Measurements from ENCODE around the gene BRD3. TPM values are rescaled to one million over a fixed set of nuclear protein-coding genes. Genes with fewer than 3 reads are reported as not detected.

BRD3 gene
- total RNA-seq, 1 donor from 2014 or later = 38.4 TPM

DNA sequence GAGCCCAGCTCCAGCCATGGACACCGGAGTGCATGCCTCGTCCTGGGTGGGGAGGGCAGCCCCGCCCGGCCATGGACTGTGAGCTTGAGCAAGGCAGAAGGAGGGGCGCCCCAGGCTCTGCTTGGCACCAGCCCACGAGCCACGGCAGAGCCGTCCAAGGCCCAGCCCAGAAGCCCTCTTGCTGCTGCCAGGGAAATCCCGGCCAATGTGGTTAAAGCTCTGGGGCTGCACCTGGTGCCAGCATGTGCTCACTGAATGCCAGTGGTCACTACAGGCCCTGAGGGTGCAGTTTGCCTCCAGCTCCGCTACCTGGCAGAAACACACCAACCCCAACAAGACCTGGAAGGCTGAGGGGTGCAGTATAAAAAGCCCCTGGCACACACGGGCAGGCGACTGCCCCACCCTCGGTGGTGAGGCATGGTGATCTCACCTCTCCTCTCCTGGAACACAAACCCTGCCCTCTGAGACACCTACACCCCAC lies 11.8 kb downstream of the BRD3 start:
- no peaks in the 10 kb centered on the region for H3K27me3 ChIP-seq
- intact Hi-C loops (cut with DNase I) = no loop called here
- H3K4me1 ChIP-seq = peaks cover 51% of the 10 kb centered on the region
- peak; percentile 89 for ATAC-seq
- peak; percentile 92 for DNase-seq
- peaks cover 23% of the 10 kb centered on the region for H3K36me3 ChIP-seq
- no peaks in the 10 kb centered on the region for H3K9me3 ChIP-seq
- TF ChIP-seq, protein P1, sequence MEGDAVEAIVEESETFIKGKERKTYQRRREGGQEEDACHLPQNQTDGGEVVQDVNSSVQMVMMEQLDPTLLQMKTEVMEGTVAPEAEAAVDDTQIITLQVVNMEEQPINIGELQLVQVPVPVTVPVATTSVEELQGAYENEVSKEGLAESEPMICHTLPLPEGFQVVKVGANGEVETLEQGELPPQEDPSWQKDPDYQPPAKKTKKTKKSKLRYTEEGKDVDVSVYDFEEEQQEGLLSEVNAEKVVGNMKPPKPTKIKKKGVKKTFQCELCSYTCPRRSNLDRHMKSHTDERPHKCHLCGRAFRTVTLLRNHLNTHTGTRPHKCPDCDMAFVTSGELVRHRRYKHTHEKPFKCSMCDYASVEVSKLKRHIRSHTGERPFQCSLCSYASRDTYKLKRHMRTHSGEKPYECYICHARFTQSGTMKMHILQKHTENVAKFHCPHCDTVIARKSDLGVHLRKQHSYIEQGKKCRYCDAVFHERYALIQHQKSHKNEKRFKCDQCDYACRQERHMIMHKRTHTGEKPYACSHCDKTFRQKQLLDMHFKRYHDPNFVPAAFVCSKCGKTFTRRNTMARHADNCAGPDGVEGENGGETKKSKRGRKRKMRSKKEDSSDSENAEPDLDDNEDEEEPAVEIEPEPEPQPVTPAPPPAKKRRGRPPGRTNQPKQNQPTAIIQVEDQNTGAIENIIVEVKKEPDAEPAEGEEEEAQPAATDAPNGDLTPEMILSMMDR (IDR thresholded peaks at IDR 0.05) = no peak
- H3K27ac ChIP-seq = peak overlapping the region; percentile 61
- no peak overlapping the region for H3K4me3 ChIP-seq

DNA sequence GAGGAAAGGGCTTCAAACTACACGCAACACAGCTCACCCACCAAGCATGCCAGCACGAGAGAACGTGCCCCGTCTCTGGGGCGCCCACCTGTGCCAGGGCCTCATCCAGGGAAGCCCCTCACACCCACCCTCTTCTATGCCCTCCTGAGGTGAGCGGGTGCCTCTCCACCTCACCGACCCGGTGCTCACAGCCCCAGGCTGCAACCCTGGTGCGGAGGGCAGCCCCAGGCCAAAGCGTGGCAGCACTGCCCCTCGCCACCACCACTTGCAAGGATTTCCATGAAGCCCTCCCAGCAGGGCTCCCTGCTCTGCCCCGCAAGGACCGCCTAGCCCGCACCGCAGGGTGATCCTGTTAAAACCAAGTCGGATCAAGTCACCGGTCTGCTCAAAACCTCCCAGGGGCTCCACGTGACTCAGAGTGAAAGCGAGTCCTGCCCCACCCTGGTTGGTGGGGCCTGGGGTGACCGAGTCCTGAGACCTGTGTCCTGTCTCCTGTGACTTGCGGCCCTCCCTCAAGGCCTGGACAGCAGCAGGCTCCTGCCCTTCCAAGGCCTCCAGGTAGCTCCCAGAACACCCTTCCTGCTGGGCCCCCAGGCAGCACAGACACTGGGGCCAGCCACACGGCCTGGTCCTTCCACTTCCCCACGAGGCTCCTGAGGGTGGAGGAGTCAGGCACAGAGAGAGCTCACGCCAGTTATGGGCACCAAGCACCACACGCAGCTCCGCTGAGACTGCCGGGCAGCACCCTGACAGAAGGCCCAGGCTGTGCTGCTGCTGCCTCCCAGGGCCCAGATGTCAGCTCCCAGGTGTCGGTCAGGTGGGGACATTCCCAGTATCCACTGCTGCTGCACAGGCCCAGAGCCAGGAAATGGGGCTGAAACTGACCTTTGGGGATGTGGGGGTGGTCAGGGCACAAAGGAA lies 12.7 kb downstream of the BRD3 start:
- H3K4me1 ChIP-seq = peaks cover 46% of the 10 kb centered on the region
- H3K27ac ChIP-seq = peak overlapping the region; percentile 61
- peak; percentile 63 for DNase-seq
- ATAC-seq = no peak
- TF ChIP-seq, protein P1 (IDR thresholded peaks at IDR 0.05) = no peak
- H3K36me3 ChIP-seq = peaks cover 32% of the 10 kb centered on the region
- H3K27me3 ChIP-seq = no peaks in the 10 kb centered on the region
- H3K4me3 ChIP-seq = no peak overlapping the region
- H3K9me3 ChIP-seq = no peaks in the 10 kb centered on the region
- intact Hi-C loops (cut with DNase I) = no loop called here

DNA sequence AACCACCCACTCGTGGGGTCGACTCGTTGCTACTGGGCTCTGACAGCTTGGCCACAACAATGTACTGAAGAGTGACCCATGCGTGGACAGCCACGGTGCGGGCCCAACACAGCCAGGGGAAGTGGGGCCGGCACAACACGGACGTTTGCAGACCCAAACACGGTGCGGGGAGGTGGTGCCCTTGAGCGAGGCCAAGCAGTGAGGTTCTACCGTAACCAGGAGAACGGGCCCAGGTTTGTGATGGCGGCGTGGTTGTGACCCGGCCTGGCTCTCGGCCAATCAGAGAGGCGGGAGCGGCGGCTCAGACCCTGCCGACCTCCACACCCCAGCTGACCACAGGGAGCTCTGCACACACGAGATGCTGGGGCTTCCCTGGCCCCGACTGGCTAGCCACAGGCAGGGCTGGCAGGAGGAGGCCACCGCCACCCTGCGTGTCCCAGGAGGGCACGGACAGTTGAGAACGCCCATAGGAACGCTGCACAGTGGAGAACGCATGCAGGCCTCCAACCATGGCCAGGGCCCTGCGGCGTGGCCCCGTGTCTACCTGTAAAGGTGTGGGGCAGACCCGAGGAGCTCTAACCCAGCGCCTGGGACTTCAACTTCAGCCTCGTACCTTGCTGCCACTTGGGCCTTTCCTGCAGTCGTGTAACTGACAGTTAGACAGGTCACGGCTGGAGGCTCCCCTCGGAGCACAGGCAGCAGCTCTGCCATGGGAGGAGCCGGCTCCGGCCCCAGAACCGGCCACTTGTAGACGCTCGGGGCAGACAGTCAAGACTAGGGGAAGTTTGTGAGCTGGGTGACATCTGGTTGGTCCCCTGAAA lies 13.7 kb downstream of the BRD3 start:
- H3K4me3 ChIP-seq = no peak overlapping the region
- no peaks in the 10 kb centered on the region for H3K27me3 ChIP-seq
- intact Hi-C loops (cut with DNase I) = no loop called here
- peaks cover 37% of the 10 kb centered on the region for H3K4me1 ChIP-seq
- peaks cover 42% of the 10 kb centered on the region for H3K36me3 ChIP-seq
- no peak for ATAC-seq
- DNase-seq = no peak
- TF ChIP-seq, protein P1 (IDR thresholded peaks at IDR 0.05) = no peak
- H3K9me3 ChIP-seq = no peaks in the 10 kb centered on the region
- H3K27ac ChIP-seq = no peak overlapping the region

DNA sequence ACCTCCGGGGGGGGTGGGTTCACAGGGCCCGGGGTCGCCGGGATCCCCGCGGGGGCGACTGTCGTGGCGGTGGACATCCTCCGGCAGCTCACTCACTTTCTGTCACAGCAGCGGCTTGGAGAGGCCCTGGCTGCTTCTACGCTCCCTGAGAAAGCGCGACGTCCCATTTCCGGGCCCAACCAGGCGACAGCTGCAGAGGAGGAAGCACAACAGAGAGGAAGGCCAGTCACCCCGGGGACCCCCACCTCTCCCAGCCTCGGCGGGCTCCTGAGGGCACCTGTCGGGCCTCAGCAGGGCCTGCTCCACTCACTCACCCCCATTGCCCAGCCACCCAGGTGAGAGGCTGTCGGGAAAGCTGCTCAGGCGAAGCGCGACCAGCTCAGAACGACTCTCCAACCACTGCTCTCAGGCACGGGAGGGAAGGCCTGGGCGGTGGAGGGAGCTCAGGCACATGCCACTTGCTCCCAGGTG lies 14.4 kb downstream of the BRD3 start:
- H3K27me3 ChIP-seq = no peaks in the 10 kb centered on the region
- no peak for DNase-seq
- H3K9me3 ChIP-seq = no peaks in the 10 kb centered on the region
- intact Hi-C loops (cut with DNase I) = no loop called here
- H3K4me1 ChIP-seq = peaks cover 34% of the 10 kb centered on the region
- peaks cover 47% of the 10 kb centered on the region for H3K36me3 ChIP-seq
- TF ChIP-seq, protein P1 (IDR thresholded peaks at IDR 0.05) = no peak
- no peak for ATAC-seq
- no peak overlapping the region for H3K27ac ChIP-seq
- H3K4me3 ChIP-seq = no peak overlapping the region

DNA sequence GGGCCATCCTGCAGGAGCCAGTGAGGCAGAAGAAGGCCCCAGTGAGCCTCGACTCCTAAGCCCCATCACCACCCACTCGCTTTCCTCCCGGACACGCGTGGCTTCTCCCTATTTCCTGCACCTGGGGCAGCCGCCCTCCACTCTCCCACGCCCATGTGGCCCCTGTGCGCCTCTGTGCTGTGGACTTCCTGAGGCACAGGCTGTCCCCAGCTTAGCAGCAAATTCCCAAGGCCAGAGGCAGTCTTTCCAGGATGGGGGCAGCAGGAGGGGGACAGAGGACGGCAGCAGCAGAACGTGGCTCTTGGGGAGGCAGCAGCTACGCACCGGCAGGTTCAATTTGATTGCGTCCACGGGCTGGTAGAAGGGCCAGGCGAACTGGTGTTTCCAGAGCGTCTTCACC lies 14.9 kb downstream of the BRD3 start:
- intact Hi-C loops (cut with DNase I) = no loop called here
- ATAC-seq = no peak
- H3K27me3 ChIP-seq = no peaks in the 10 kb centered on the region
- DNase-seq = no peak
- TF ChIP-seq, protein P1 (IDR thresholded peaks at IDR 0.05) = no peak
- H3K4me1 ChIP-seq = peaks cover 29% of the 10 kb centered on the region
- H3K4me3 ChIP-seq = no peak overlapping the region
- peaks cover 51% of the 10 kb centered on the region for H3K36me3 ChIP-seq
- no peak overlapping the region for H3K27ac ChIP-seq
- H3K9me3 ChIP-seq = no peaks in the 10 kb centered on the region
